Lower leg skin (tissue), 4 donors: Measurements from ENCODE around the gene TICRR. TPM values are rescaled to one million over a fixed set of nuclear protein-coding genes. Genes with fewer than 3 reads are reported as not detected.
A peak's percentile ranks its signal among the peaks of the same experiment; 100 is the strongest.

Source experiments
- DNase-seq, 2 donors: peaks; one replicate each; pipeline ENCODE4 v3.0.0-alpha.2; 2019; ENCODE audit warnings: low spot score in 2 of 2
- H3K4me3 ChIP-seq: fragments of 200-600 bp; sonication (generic); 2 replicates; pipeline ENCODE4 v1.5.1; 2017; ENCODE audit warnings: mild to moderate bottlenecking, low read depth; ENCODE audit not compliant: poor library complexity, severe bottlenecking
- POLR2A ChIP-seq, 2 donors: fragments of 450-650 bp; IDR thresholded peaks; one replicate each; pipeline ENCODE4 v1.6.1; 2016 to 2017; ENCODE audit warnings: antibody characterized with exemption in 2 of 2, mild to moderate bottlenecking in 1 of 2, moderate library complexity in 1 of 2
- whole genome bisulfite sequencing, 2 donors: methylation state at CpG; one replicate each; pipeline ENCODE4 v1.1.5; 2018; 5-methylcytosine and 5-hydroxymethylcytosine counted together
- intact Hi-C: fragments of 100-400 bp; cut with DNase I; formaldehyde crosslinking; loops from one replicate; pipeline ENCODE4 v1.15.0; 2023; ENCODE audit warnings: low total_unique reads
- total RNA-seq, 4 donors: library from RNA; depleted of rRNA; stranded (reverse); fragments of >200 nt; gene quantifications; one replicate each; pipeline ENCODE4 v1.1.0, GENCODE V29; 2016
- TF ChIP-seq, protein P1 (sequence below), 3 donors: fragments of 450-650 bp; IDR thresholded peaks; one replicate each; pipeline ENCODE4 v1.5.1; 2016; ENCODE audit warnings: antibody characterized with exemption in 3 of 3, mild to moderate bottlenecking in 3 of 3, moderate library complexity in 2 of 3

TICRR gene
- total RNA-seq, 4 donors from 2014 or later = 0.21 to 1.2 (median 0.55) TPM

DNA sequence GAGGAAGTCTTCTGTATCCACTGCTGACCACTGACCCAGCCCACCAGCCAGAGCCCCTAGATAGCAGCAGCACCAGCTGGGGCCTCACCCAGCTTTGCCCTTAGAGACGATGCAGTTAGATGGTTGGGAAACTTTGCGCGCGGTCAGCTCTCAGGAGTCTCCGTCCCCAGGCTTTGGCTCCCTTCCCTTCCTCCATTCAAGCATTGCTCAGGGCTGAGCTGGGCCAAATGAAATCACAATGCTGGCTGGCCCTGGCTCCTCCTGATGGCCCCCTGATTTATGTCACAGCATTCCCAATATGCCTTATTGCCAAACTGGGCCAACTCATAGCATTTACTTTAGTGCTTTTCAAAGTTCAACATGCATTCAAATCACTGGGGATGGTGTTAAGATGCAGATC lies 44.3 kb upstream of the TICRR start:
- TF ChIP-seq, protein P1, sequence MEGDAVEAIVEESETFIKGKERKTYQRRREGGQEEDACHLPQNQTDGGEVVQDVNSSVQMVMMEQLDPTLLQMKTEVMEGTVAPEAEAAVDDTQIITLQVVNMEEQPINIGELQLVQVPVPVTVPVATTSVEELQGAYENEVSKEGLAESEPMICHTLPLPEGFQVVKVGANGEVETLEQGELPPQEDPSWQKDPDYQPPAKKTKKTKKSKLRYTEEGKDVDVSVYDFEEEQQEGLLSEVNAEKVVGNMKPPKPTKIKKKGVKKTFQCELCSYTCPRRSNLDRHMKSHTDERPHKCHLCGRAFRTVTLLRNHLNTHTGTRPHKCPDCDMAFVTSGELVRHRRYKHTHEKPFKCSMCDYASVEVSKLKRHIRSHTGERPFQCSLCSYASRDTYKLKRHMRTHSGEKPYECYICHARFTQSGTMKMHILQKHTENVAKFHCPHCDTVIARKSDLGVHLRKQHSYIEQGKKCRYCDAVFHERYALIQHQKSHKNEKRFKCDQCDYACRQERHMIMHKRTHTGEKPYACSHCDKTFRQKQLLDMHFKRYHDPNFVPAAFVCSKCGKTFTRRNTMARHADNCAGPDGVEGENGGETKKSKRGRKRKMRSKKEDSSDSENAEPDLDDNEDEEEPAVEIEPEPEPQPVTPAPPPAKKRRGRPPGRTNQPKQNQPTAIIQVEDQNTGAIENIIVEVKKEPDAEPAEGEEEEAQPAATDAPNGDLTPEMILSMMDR (IDR thresholded peaks at IDR 0.05) = no peak
- no peak for TF ChIP-seq POLR2A (IDR thresholded peaks at IDR 0.05)
- DNase-seq = peak in 1 of 2 donors; percentile 77
- intact Hi-C loops = no loop called here
- no peak overlapping the region for H3K4me3 ChIP-seq
- WGBS, 2 donors = 66 to 82% methylated on average over 5 of the region's 5 CpGs

DNA sequence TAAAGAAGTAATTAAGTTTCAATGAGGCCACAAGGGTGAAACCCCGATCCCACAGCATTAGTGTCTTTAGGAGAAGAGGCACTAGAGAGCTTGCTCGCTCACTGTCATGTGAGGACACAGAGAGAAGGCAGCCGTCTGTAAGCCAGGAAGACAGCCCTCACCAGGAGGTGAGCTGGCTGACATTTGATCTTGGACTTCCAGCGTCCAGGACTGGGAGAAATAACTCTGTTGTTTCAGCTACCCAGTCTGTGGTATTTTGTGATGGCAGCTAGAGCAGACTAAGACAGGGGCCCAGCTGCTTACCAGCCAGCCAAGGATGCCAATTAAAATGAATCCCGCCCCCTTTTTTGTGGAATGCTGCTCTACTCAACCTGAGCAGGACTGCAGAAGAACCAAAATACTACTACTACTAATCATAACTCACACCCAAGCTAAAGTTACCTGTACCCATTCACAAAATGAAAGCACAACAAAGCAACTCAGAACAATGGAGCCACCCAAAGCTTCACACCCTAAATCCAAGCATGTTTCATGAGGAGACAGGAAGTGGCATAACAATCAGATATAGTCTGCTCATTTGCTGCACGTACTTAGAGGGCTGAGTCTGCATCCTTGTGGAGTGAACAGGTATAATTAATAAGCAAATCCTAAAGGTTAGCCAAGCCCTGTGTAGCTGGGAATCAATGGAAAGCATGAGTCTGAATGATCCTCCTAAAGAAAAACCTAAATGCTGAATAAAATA lies 43.3 kb upstream of the TICRR start:
- WGBS, 2 donors = 73 to 81% methylated on average over 6 of the region's 6 CpGs
- H3K4me3 ChIP-seq = no peak overlapping the region
- TF ChIP-seq POLR2A (IDR thresholded peaks at IDR 0.05) = no peak
- TF ChIP-seq, protein P1 (IDR thresholded peaks at IDR 0.05) = no peak
- intact Hi-C loops = no loop called here
- DNase-seq = no peak

DNA sequence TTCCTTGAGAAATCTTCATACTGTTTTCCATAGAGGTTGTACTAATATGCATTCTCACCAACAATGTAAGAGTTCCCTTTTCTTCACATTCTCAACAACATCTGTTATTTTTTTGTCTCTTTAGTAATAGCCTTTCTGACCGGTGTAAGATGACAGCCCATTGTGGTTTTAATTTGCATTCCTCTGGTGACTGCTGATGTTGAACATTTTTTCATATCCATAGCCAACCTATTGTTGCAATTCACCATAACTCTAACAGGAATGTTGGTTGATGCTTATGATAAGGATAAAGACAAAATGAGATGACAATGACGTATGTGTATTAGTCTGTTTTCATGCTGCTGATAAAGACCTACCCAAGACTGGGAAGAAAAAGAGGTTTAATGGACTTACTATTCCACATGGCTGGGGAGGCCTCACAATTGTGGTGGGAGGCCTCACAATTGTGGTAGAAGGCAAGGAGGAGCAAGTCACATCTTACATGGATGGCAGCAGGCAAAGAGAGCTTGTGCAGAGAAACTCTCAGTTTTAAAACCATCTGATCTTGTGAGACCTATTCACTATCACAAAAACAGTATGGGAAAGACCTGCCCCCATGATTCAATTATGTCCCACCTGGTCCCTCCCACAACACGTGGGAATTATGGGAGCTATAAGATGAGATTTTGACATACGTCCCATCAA lies 41.3 kb upstream of the TICRR start:
- intact Hi-C loops = no loop called here
- TF ChIP-seq, protein P1 (IDR thresholded peaks at IDR 0.05) = no peak
- no peak for TF ChIP-seq POLR2A (IDR thresholded peaks at IDR 0.05)
- no peak for DNase-seq
- no peak overlapping the region for H3K4me3 ChIP-seq
- 77 to 83% methylated on average over 4 of the region's 4 CpGs for WGBS, 2 donors

DNA sequence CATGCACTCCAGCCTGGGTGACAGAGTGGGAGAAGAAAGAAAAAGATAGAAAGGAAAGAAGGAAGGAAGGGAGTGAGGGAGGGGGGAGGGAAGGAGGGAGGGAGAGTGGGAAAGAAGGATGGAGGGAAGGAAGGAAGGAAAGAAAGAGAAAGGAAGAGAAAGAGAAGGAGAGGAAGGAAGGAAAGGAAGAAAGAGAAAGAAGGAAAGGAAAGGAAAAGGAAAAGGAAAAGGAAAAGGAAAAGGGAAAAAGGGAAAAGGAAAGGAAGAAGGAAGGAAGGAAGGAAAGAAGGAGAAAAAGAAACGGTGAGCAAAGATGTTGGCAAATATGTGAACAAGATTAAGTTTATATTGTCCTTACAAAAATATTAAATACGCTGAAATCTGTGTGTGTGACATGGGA lies 36.2 kb upstream of the TICRR start:
- 81 to 85% methylated on average over 2 of the region's 2 CpGs for WGBS, 2 donors
- DNase-seq = no peak
- no peak overlapping the region for H3K4me3 ChIP-seq
- intact Hi-C loops = no loop called here
- TF ChIP-seq POLR2A (IDR thresholded peaks at IDR 0.05) = no peak
- TF ChIP-seq, protein P1 (IDR thresholded peaks at IDR 0.05) = no peak

DNA sequence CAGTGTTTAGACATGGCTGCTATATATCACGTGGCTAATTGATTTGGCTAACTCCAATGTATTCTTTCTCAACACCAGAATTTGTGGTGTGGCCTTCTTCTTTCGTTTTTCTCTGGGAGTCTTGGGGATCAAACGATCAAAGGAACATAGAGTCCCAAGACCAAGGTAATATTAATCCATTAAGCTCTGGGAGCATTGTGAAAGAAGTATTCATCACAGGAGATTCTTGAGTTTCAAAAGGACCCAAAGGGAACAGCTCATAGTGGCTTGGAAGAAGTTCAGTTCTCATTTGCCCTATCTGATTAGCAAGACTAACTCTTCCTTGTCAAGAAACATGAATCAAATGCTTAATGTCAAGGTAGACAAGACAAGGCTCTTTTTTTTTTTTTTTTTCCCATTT lies 32.9 kb upstream of the TICRR start:
- TF ChIP-seq, protein P1 (IDR thresholded peaks at IDR 0.05) = no peak
- no peak for TF ChIP-seq POLR2A (IDR thresholded peaks at IDR 0.05)
- no peak overlapping the region for H3K4me3 ChIP-seq
- 69 to 70% methylated on average over 3 of the region's 3 CpGs for WGBS, 2 donors
- DNase-seq = no peak
- intact Hi-C loops = no loop called here
